Activated gamma-delta T cell treated with anti-CD3 and anti-CD28 coated beads, Interleukin-2, amount 50 U/mL, for 16 hours (primary cell): Measurements from ENCODE around the gene TCEA3.
A peak's percentile ranks its signal among the peaks of the same experiment; 100 is the strongest.

Experiments
- DNase-seq: peaks from one replicate; pipeline ENCODE4 v3.0.0-alpha.2; 2020; ENCODE audit warnings: low read depth

The TCEA3 gene

DNA sequence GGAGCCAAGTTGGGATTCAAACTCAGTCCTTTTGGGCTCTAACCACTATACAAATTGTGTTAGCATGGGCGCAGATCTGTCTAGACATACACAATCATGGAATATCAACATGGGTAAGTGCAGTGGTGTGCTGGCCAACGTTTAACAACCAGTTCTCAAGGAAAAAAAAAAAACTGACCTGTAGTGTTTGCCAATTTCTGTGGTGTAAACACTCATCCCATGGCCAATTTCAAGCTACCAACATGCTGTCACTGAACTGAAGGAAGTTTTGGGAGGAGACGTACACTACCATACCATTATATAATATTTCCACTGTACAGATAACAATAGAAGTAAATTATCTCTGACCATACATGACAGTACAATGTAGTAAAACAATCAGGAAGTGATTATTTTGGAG, 3.2 kb downstream of the TCEA3 start:
- DNase-seq, result no peak

DNA sequence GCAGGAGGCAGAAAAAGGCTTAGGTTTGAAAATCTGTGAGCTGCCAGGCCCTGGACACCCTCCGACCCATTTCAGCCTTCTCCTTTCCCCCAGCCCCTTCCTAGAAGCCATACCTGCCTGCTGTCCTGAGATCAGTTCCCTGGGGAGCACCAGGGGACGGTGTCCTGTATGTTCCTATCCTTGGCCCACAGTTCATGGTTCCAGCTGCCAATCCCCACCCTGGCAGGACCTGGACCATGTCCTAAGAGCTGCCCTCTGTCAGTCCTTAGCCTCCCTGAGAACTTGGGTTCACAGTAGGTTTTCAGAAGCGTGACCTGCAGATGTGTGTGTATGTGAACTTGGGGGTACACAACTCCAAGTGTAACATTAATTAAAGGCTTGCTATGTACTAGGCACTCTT, 3.8 kb downstream of the TCEA3 start:
- no peak for DNase-seq

DNA sequence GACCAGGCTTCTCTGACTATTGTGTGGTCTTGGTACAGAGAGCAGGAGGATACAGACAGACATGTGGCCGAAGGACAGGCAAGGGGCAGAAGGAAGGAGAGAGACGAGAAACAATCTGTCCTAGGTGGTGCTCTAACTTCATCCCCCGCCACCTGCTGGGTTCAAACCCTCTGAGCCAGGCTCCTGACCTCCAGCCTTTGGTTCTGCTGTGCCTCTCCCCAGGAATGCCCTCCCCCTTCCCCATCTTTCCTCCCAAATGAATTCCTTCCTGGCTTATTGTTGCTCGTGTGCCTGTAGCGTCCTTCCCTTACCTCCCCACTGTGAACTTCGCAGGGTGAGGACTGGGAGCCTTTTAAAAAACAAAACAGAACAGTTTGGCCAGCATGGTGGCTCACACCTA, 5.4 kb downstream of the TCEA3 start:
- DNase-seq, result no peak

DNA sequence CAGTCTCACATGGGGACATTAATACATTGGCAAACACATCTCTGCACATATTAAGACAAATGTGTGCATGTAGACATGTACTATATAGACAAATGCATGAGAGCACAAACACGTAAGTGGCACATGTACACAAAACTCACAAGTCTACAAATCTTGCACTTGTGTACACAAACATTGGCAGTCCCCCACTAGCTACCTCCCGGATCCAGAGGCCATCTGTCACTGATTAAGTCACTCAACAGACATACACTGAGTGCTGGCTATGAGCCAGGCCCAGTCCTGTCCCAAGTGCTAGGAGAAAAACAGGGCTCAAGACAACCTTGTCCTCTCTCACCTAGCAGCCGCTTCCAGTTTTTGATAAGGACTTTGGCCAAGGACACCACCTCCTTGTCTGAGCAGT, 7.0 kb downstream of the TCEA3 start:
- DNase-seq, result no peak

DNA sequence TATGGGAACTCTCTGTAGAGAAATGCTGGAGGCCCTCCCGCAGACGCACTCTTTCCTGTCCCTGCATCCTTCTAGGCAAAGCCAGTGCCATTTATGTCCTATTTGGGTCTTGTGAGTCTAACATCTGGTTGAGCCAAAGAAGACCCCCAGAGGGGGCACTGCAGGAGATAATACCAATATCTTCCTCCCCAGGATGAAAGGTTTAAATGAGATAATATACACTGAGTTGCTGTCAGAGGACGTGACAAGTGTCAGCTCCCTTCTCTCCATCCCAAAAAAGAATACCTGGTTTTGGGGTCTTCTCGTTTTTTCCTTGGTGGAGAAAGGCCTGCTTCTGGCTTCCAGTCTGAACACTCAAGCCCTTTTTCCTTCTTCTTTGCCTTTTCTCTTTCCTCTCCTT, 7.6 kb downstream of the TCEA3 start:
- DNase-seq, result no peak

DNA sequence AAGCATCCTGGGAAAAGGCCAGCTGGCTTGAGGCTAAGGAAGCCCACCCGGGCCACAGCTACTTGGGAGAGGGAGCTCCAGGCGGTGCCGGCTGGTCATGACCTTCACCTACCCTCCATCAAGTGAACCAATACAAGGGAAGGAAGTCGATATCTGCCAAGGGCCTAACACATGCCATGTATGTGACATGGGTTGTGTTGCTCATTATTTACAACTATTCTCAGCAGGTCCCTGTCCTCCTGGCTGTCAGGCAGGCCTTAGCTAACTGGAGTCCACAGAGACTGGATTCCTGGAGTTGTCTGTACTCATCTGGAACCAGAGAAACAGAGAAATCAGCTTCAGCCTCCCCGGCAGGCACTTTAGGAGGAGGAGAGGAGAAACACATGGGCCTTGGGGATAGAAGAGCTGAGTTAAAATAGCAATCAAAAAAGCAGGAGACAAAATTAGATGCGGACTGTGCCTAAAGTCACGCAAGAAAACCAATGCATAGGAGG, 15.7 kb downstream of the TCEA3 start:
- no peak for DNase-seq

DNA sequence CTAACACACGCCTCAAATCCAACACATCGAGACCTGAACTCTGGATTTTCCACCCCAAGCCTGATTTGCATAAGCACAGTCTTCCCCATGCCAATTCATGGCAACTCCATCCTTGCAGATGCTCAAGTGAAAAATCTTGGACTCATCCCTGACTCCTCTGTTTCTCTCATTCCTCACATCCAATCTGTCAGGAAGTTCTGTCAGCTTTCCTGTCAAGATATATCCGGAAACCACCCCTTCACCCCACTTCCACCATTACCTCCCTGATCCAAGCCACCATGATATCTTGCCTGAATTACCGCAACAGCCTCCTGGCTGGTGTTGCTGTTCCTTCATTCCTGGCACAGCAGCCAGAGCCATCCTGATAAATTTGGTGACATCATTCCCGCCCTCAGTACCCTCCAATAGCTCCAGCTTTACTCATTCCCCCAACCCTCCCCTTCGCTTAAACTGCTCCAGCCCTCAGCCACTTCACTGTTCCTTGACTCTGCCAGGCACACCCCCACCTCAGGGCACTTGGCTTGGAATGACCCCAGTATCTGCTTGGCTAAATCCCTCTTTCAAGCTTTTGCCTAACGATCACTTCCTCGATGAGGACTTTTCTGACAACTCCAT, 17.4 kb downstream of the TCEA3 start:
- DNase-seq, result no peak

DNA sequence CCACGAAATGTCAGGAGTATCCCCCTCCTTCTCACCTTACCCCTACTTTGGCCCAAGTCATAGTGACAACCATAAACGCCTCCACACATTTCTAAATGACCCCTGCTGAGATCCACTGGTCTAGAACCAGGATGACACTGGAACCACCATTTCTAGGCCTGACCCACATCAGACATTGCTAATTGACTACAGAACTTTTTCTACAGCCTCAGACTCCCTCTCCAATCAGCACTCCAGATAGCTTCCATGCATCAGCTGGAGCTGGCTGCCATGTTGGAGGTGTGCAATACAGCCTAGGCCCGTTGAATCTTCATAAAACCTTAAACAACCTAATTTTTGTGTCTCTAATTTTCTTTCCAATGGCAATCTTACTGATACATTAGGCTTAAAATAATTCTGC, 18.6 kb downstream of the TCEA3 start:
- DNase-seq, result no peak

DNA sequence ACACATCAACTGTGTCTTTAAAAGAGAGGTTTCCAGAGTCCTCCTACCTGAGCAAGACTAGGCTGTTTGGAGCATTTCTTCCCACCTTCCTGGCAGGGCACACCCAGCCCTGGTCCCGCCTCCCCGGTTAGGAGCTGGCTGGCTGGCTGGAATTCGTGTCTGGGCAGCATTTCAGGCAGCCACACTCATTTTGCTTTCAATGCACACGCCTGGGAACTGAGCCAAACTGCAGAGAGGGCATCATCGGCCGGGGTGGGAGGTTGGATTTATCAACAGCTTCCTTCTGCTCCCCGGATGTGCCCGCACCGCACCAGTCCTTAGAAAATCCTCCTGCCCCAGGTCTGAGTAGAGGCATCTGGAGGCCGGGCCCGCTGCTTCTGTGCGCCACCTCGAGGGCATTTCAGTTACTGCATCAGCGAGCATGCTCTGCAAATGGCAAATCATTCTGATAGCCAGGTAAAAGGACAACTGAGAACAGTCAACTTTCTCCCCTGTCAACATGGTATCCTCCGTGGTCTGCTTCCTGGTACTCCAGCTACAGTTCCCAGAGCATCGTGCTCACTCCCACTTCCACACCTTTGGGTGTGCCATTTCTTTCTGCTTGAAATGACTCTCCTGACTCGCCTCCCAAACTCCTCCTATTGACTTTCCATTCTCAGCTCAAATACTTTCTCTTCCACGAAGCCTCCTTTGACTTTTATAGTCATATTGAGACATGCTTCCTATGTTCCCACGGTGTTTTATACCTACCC, 20.6 kb downstream of the TCEA3 start:
- DNase-seq, result peak; percentile 77

DNA sequence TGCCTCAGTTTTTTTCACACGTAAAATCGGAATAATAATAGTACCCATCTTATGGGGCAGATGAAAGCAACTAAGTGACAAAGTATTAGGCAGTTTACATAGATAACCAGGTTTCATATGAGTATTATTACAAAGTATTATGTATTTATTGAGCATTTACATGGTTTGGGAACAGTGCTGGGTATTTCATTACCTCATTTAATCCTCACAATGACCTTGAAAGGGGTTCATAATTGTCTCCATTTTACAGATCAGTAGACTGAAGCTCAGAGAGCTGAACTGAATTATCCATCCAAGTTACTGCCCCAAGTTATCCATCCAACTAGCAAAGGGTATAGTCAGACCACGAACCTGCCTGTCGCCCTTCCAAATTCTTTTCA, 21.2 kb downstream of the TCEA3 start:
- no peak for DNase-seq

DNA sequence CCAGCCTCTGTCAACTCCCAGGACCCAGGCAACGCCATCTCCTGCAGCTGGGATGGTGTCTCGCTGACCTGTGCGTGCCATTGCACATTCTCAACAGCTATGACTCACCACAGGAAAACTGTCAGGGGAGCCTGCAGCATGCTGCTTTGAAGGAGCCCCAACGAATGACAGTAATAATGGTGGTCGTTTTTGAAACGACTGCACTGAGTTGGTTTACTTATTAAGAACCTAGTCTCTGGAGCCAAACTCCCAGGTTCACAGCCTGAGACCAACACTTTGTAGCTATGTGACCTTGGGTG, 21.6 kb downstream of the TCEA3 start:
- no peak for DNase-seq

DNA sequence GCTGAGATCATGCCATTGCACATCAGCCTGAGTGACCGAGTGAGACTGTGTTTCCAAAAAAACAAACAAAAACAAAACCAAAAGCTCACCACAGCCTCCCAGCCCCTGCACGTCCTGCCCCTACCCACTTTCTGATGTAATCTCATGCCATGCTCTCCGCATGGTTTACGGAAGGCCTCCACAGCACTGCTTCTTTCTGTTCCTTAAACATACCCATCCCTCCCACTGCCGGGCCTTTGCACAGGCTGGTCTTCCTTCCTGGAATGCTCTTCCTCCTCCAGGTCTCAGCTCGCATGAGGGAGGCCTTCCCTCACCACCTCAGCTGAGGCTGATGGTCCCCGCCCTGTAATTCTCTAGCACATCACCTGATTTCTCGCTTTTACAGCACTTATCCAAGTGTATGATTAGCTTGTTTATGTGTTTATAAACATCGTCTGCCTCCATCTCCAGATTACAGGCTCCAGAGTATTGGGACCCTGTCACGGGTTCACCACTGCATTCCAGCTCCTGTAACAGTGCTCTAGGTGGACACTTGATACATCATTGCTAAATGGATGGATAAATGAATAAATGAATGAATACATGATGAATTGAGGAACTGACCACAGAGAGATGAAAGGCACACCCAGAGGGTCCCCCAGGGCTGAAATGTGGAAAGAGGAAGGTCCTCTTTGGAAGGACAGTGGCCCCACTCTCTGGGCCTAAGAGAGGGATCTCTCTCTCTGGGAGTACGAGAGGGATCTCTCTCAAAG, 22.1 kb downstream of the TCEA3 start:
- no peak for DNase-seq

DNA sequence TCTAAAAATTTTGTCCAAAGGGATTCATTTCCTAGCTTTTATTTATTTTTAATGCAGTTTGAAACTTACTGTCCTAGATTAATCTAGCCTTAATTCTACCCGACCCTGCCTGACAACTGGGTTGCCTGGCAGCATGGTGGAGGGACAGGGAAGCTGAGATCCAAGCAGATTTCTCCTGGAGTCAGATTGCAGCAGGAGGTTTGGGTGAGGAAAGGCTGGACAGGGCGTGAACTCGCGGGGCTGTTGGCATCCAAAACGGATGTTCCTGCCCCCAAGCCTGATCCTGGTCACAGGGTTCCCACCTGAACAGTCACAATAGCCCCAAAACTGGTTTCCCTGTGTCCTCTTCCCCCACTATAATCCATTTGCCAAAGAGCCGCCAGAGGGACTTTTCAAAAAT, 23.2 kb downstream of the TCEA3 start:
- DNase-seq, result no peak

DNA sequence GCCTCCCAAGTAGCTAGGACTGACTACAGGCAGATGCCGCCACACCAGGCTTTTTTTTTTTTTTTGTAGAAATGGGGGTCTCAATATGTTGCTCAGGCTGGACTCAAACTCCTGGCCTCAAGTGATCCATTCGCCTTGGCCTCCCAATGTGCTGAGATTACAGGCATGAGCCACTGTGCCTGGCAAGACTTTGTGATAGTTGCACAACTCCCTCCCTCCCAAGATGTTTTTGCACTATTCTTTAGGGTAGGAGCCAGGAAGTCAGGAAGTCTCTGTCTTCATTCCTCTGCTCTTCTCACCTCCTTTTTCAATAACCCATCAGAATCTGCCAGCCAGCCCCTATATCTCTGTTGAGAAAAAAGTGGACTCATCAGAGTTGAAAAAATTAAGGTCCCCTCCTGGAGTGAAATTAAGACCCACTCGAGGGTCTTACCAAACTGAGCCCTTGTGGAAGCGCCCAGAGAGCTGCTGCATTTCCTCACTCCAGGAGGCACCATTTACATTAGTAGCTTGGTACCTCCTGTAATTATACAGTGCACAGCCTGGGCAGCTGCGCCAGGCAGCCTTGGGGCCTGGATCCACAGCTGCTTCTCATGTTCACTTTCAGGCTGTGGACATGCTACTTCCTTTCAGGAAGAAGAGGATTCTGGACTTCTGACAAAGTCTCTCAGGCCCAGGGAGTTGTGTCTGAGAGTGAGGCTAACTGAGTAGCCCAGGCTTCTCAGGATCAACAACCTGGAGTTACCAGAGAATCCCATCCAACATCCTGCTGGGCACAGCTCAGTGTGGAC, 24.0 kb downstream of the TCEA3 start:
- DNase-seq, result no peak

DNA sequence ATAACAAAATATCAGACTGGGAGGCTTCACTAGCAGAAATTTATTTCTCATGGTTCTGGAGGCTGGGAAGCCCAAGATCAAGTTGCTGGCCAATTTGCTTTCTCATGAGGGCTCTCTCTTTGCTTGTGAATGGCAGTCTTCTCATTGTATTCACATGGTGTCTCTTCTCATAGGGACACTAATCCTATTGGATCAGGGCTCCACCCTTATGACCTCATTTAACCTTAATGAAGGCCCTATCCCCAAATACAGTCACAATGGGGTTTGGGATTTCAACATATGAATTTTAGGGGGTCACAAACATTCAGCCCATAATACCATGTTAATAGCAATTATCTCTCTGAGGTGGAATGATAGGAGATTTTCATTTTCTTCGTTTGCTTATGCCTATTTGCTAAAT, 25.3 kb downstream of the TCEA3 start:
- DNase-seq, result no peak

DNA sequence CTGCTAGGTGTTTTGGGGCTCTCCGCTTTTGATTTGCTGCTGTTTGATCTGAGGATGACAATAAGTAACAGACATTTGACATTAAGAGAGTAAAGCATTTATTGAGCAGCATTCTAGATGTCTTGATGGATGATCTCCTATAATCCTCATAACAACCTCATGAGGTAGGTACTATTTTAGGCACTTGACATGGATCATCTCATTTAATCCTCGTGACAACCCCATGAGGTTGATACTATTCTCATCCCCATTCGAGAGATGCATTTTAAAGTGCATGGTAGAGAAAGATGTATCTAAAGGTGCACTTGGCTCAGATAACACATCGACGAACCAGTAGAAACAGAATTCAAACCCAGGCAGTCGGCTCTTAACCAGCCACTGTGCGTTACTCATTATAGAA, 26.6 kb downstream of the TCEA3 start:
- no peak for DNase-seq

DNA sequence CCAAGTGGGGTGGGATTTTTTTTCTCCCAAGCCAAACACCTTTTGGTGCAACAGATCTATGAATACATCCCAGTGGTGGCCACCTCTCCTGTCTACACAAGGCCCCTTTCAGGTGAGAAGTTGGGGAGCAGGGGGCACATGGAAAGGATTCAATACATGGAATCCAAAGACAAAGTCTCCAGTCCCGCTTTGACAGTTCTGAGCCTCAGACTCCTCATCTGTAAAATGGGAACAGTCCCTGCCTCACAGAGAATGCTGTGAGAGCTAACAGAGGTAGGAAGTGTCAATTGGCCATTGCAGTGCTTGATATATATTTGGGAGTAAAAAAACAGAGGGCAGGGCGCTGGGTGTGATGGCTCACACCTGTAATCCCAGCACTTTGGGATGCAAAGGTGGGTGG, 28.2 kb downstream of the TCEA3 start:
- no peak for DNase-seq

DNA sequence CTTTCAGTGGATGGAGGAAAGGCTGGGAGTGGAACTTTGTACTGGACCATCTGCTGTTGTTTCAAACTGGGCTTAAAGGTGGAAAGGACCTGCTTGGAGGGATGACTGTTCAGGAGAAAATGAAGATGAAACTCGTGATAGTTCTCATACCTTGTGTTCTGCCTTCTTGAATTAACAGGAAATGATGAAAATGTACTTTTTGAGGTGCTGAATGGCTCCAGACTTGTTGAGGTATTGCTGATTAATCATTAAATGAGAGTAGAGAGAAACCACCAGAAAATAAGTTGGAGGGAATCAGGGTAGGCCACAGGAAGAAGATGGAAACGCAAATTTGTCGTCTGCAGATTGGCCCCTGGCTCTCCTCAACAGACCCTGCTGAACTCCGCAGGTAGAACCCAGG, 28.7 kb downstream of the TCEA3 start:
- no peak for DNase-seq

DNA sequence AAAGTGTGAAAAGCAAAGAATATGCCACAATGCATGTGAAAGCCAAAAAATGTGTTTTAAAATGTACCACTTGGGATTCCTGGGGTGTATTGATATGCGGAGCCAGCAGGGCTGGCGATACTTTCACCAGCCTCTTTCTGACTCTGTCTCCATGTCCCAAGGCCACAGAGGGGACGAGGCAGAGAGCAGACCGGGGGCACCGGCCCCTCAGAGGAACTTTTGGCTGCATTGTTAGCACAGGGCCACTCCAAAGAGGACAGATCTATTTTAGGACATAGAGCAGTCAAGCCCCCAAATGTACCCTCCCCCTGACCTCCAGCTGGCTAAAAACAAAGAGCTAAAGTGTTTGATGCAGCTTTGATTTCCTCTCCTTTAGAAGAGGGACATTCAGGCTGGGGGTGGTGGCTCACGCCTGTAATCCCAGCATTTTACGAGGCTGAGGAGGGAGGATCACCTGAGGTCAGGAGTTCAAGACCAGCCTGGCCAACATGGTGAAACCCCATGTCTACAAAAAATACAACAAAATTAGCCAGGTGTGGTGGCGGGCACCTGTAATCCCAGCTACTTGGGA, 29.3 kb downstream of the TCEA3 start:
- DNase-seq, result no peak

DNA sequence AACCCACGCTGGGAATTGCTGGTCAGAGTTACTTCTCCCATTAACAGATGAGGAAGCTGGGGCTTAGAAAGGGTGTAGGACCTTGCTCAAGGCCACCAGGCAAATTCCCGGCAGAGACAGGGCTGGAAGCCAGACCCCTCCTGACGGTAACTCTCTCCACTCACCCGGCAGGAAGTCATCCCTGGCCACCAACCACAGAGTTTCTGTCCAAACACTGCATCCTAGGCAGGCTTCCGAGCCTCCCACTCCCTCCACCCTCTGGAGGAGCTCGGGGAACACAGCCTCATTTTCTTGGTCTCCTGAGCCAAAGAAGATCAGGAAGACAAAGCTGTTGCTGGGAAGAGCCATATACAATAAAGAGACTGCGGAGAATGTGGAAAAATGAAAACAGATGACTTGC, 29.9 kb downstream of the TCEA3 start:
- no peak for DNase-seq

DNA sequence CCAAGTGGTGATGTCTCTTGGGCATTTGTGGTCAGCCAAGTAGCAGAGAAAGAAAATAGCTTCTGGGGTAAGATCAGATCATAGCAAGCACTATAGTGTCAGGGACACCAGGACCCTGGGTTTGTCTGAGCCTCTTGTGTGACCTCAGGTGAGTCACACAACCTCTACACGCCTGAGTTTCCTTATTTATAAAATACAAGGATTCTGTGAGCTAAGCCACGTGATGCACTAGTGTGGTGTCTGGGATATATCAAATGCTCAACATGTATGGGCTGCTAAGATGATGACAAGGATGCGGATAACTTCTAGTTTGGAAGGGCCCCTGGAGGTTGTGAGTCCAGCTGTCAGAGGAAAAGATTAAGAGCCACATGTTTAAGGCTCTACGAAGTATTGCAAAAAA, 30.4 kb downstream of the TCEA3 start:
- DNase-seq, result no peak

DNA sequence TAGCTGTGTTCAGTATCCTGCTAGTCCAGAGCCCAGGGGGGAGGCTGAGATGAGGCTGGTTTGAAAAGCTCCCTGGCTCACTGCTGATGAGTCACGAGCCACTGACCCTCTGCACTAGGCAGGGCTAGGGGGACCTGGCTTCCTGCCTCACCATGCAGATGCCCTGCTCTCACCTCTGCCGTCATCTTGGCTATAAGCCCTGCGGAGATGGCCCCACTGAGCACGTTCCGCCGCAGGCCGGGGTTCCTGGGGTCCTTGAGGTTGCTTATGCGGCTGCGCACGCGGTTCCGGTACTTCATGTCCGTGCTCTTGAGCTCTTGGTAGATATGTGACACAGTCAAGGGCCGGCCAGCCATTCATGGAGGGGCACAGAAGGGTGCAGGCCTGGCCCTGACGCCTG, 30.8 kb downstream of the TCEA3 start:
- no peak for DNase-seq
